DMS53 treated with DMSO at 0.1 percent for 48 hours (cell line): ENCODE data around the gene BLTP3A.
"Not testable (repeated sequence)": the region's sequence is repeated elsewhere in the genome, so short reads cannot be mapped to it uniquely, and the experiment has no call there.

Experiments
- DNase-seq: peaks from one replicate; lab custom pipeline; 2025; ENCODE audit not compliant: unreplicated experiment; lab: John Stamatoyannopoulos, UW

The BLTP3A gene

GRCh38 chr6:34791701-34792604, at the start of gene BLTP3A:
Gene BLTP3A (plus strand): TSS chr6:34792083. CDS start chr6:34792251, 168 bp downstream.
- DNase-seq, result peak; percentile 53

- no peak for DNase-seq
Measured at GRCh38 chr6:34742094-34742493, 49.8 kb upstream of the BLTP3A start.

- no peak for DNase-seq
Measured at GRCh38 chr6:34743625-34744293, 48.1 kb upstream of the BLTP3A start.

GRCh38 chr6:34744294-34744647, 47.6 kb upstream of the BLTP3A start:
- DNase-seq, result not testable (repeated sequence)

- DNase-seq, result peak; percentile 86
Measured at GRCh38 chr6:34745277-34746103, 46.4 kb upstream of the BLTP3A start.

- no peak for DNase-seq
Measured at GRCh38 chr6:34746104-34746846, 45.6 kb upstream of the BLTP3A start.

- DNase-seq, result no peak
Measured at GRCh38 chr6:34748757-34749156, 43.1 kb upstream of the BLTP3A start.

- not testable (repeated sequence) for DNase-seq
Measured at GRCh38 chr6:34756513-34756856, 35.4 kb upstream of the BLTP3A start.

GRCh38 chr6:34757687-34758274, 34.1 kb upstream of the BLTP3A start:
- DNase-seq, result no peak

GRCh38 chr6:34760108-34760507, 31.8 kb upstream of the BLTP3A start:
- no peak for DNase-seq

GRCh38 chr6:34761681-34762080, 30.2 kb upstream of the BLTP3A start:
- not testable (repeated sequence) for DNase-seq

GRCh38 chr6:34768148-34768547, 23.7 kb upstream of the BLTP3A start:
- no peak for DNase-seq

GRCh38 chr6:34771727-34772126, 20.2 kb upstream of the BLTP3A start:
- DNase-seq, result no peak

GRCh38 chr6:34772940-34773339, 18.9 kb upstream of the BLTP3A start:
- DNase-seq, result no peak

- DNase-seq, result no peak
Measured at GRCh38 chr6:34773916-34774315, 18.0 kb upstream of the BLTP3A start.

- no peak for DNase-seq
Measured at GRCh38 chr6:34774967-34775366, 16.9 kb upstream of the BLTP3A start.

- DNase-seq, result not testable (repeated sequence)
Measured at GRCh38 chr6:34785375-34785774, 6.5 kb upstream of the BLTP3A start.

GRCh38 chr6:34787152-34787551, 4.7 kb upstream of the BLTP3A start:
- not testable (repeated sequence) for DNase-seq

GRCh38 chr6:34788111-34788510, 3.8 kb upstream of the BLTP3A start:
- no peak for DNase-seq

- DNase-seq, result no peak
Measured at GRCh38 chr6:34791164-34791700, 651 bp upstream of the BLTP3A start.
